ENCODE results near the gene FAM32A.

The FAM32A gene

DNA sequence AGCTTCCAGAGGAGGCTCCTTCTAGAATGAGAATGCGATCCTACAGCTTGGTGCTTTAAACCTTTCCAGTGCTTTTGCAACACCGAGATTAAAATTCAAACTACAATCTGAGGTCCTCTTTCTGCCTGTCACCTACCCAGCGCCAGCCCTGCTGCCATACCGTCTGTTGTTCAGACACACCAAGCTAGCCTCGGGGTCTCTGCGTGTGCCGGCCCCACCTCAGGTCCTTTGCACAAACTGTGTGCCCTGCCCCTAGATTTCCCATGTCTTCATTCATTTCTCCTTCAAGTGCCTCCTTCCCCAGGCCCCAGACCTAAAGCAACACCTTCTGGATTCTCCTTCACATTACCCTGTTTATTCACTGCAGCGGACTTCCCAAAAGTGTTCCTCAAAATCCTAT is 30.7 kb upstream of the FAM32A start:
- Histone ChIP-seq H3K27me3 (ENCODE audit: insufficient read depth, low read length) (no peaks in the 10 kb centered on the region), H3K36me3 (ENCODE audit: insufficient read depth, low read length) (no peaks in the 10 kb centered on the region), H3K9me3 (ENCODE audit: low read length) (no peaks in the 10 kb centered on the region), H3K4me1 (ENCODE audit: insufficient read depth, low read length) (no peaks in the 10 kb centered on the region), H3K4me3 (ENCODE audit: low read length) (no peak overlapping the region), H2AFZ (ENCODE audit: low read depth, low read length) (no peak overlapping the region)

DNA sequence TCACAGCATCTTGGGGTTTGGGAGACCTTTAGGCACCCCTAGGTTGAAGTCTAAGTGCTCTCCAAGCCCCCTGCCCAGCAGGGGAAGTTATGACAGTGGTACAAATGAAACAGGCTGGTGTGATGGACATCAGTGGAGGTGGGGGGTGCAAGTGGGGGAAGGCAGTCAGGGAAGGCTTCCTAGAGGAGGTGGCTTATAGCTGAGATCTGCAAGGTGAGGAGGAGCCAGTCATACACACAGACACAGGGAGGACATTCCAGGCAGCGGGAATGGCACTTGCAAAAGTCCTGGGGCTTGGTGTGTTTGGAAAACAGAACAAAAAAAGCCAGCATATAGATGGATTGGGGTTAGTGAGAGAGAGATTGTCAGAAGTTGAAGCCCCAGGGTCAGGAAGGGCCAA is 30.1 kb upstream of the FAM32A start:
- no peaks in the 10 kb centered on the region for H3K36me3 ChIP-seq (ENCODE audit: insufficient read depth, low read length)
- no peaks in the 10 kb centered on the region for H3K4me1 ChIP-seq (ENCODE audit: insufficient read depth, low read length)
- H3K4me3 ChIP-seq (ENCODE audit: low read length), result no peak overlapping the region
- H3K9me3 ChIP-seq (ENCODE audit: low read length), result no peaks in the 10 kb centered on the region
- no peak overlapping the region for H2AFZ ChIP-seq (ENCODE audit: low read depth, low read length)
- no peaks in the 10 kb centered on the region for H3K27me3 ChIP-seq (ENCODE audit: insufficient read depth, low read length)

DNA sequence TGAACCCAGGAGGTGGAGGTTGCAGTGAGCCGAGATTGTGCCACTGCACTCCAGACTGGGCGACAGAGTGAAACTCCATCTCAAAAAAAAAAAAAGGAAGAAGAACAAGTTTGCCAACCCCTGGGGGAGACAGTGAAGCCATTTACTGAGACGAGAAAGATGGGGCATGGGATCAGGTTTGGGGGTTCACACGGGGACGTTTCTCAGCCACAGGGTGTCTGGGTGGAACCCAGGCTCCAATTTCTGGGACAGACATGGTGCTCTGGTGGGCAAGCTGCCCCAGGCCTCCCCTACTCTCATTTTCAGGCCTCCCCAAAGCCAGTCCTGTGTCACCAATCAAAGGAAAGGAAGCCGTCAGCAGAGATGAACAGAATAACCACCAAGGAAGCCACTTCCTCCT is 28.3 kb upstream of the FAM32A start:
- H3K36me3 ChIP-seq (ENCODE audit: insufficient read depth, low read length), result no peaks in the 10 kb centered on the region
- H3K9me3 ChIP-seq (ENCODE audit: low read length), result no peaks in the 10 kb centered on the region
- H3K4me3 ChIP-seq (ENCODE audit: low read length), result no peak overlapping the region
- no peaks in the 10 kb centered on the region for H3K4me1 ChIP-seq (ENCODE audit: insufficient read depth, low read length)
- no peaks in the 10 kb centered on the region for H3K27me3 ChIP-seq (ENCODE audit: insufficient read depth, low read length)
- H2AFZ ChIP-seq (ENCODE audit: low read depth, low read length), result no peak overlapping the region

DNA sequence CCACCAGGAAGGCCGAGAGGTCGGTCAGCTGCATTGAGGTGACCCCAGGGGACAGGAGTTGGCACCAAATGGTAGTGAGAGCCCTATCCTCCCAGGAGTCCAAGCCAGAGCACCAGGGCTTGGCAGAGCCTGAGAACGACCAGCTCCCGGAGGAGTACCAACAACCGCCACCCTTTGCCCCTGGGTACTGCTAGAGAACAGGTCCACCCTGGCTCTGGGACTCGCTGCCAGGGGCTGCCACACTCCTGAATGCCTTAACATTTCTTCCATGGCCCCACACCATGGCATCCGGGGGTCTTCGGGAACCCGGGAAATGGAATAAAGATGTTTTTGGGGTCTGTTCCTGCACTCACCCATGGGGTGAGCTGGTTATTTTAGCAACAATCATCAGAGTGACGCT is 27.6 kb upstream of the FAM32A start:
- no peaks in the 10 kb centered on the region for H3K36me3 ChIP-seq (ENCODE audit: insufficient read depth, low read length)
- H2AFZ ChIP-seq (ENCODE audit: low read depth, low read length), result no peak overlapping the region
- H3K9me3 ChIP-seq (ENCODE audit: low read length), result no peaks in the 10 kb centered on the region
- no peak overlapping the region for H3K4me3 ChIP-seq (ENCODE audit: low read length)
- no peaks in the 10 kb centered on the region for H3K27me3 ChIP-seq (ENCODE audit: insufficient read depth, low read length)
- no peaks in the 10 kb centered on the region for H3K4me1 ChIP-seq (ENCODE audit: insufficient read depth, low read length)

DNA sequence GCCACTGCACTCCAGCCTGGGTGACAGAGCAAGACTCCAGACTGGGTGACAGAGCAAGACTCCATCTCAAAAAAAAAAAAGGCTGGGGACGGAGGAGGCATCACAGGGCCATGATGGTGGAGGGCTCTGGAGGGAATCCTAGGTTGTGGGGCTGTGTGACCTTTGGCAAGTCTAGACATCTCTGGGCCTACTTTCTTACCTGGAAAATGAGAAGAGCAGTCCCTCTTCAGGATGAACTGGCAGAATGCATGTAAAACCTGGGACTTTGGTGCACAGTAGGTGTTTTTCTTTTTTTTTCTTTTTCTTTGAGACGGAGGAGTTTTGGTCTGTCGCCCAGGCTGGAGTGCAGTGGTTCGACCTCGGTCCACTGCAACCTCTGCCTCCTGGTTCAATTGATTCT is 25.6 kb upstream of the FAM32A start:
- H3K4me1 ChIP-seq (ENCODE audit: insufficient read depth, low read length), result no peaks in the 10 kb centered on the region
- H3K4me3 ChIP-seq (ENCODE audit: low read length), result no peak overlapping the region
- peaks cover 2% of the 10 kb centered on the region for H3K27me3 ChIP-seq (ENCODE audit: insufficient read depth, low read length)
- no peaks in the 10 kb centered on the region for H3K9me3 ChIP-seq (ENCODE audit: low read length)
- no peaks in the 10 kb centered on the region for H3K36me3 ChIP-seq (ENCODE audit: insufficient read depth, low read length)
- H2AFZ ChIP-seq (ENCODE audit: low read depth, low read length), result no peak overlapping the region

DNA sequence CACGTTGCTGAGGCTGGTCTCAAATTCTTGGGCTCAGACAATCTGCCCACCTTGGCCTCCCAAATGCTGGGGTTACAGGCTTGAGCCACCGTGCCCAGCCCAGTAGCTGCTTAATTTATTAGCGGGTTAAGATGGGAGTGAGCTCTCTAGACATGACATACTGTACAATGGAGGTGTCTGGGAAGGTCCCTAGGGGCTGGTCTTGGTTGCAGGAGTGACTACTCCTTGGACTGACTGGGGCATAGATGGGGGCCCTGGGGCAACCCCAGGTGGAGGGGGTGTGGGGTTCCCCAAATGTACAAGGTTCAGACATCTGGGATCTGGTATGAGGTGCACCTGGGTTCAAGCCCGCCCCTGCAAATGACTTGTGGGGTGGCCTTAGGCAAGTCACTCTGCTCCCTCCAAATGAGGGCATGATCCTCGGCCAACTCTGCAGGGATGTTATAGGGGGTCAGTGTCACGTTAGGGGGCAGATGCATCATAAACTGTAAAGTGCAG is 24.7 kb upstream of the FAM32A start:
- Histone ChIP-seq H3K4me1 (ENCODE audit: insufficient read depth, low read length) (no peaks in the 10 kb centered on the region), H3K36me3 (ENCODE audit: insufficient read depth, low read length) (no peaks in the 10 kb centered on the region), H2AFZ (ENCODE audit: low read depth, low read length) (no peak overlapping the region), H3K4me3 (ENCODE audit: low read length) (no peak overlapping the region), H3K9me3 (ENCODE audit: low read length) (no peaks in the 10 kb centered on the region), H3K27me3 (ENCODE audit: insufficient read depth, low read length) (peaks cover 2% of the 10 kb centered on the region)

DNA sequence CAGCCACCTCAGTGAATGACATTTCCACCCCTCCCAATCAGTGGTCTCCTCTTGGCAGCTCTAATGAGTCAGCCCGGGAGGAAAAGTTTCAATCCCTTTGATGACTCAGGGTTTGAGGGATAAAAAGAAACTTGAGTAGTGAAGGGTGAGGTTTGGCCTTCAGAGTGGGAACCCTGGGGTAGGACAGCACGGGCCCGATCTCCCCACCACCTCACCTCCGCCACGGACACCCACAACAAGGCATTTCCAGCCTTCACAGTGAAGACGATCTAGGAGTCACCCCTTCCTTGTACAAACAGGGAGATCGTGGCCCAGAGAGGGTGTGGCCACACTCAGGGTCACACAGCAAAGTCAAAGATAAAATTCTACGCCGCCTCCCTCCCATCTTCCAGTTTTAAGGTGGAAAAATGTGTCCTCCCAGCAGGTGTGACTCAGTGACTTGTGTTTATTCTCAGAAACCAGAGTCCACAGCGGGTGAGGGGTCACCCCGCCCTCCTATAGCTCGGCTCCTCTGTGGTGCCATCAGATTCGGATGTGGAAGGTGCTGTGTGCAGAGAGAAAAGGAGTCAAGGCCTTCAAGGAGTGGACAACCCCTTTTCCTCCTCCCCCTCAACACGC is 24.2 kb upstream of the FAM32A start:
- H3K27me3 ChIP-seq (ENCODE audit: insufficient read depth, low read length), result peaks cover 2% of the 10 kb centered on the region
- H3K4me3 ChIP-seq (ENCODE audit: low read length), result no peak overlapping the region
- H2AFZ ChIP-seq (ENCODE audit: low read depth, low read length), result no peak overlapping the region
- no peaks in the 10 kb centered on the region for H3K4me1 ChIP-seq (ENCODE audit: insufficient read depth, low read length)
- no peaks in the 10 kb centered on the region for H3K36me3 ChIP-seq (ENCODE audit: insufficient read depth, low read length)
- no peaks in the 10 kb centered on the region for H3K9me3 ChIP-seq (ENCODE audit: low read length)

DNA sequence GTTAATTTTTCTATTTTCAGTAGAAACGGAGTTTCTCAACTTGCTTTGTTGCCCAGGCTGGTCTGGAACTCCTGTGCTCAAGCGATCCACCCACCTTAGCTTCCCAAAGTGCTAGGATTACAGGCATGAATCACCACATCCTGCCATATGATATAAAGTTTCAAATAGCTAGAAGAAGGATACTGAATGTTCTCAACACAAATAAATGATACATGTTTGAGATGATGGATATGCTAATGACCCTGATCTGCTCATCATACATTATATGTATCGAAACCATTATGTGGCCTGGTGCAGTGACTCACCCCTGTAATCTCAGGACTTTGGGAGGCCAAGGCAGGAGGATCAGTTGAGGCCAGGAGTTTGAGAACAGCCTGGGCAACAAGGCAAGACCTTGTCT is 23.4 kb upstream of the FAM32A start:
- no peak overlapping the region for H2AFZ ChIP-seq (ENCODE audit: low read depth, low read length)
- no peak overlapping the region for H3K4me3 ChIP-seq (ENCODE audit: low read length)
- H3K4me1 ChIP-seq (ENCODE audit: insufficient read depth, low read length), result no peaks in the 10 kb centered on the region
- H3K36me3 ChIP-seq (ENCODE audit: insufficient read depth, low read length), result no peaks in the 10 kb centered on the region
- H3K27me3 ChIP-seq (ENCODE audit: insufficient read depth, low read length), result peaks cover 2% of the 10 kb centered on the region
- H3K9me3 ChIP-seq (ENCODE audit: low read length), result no peaks in the 10 kb centered on the region

DNA sequence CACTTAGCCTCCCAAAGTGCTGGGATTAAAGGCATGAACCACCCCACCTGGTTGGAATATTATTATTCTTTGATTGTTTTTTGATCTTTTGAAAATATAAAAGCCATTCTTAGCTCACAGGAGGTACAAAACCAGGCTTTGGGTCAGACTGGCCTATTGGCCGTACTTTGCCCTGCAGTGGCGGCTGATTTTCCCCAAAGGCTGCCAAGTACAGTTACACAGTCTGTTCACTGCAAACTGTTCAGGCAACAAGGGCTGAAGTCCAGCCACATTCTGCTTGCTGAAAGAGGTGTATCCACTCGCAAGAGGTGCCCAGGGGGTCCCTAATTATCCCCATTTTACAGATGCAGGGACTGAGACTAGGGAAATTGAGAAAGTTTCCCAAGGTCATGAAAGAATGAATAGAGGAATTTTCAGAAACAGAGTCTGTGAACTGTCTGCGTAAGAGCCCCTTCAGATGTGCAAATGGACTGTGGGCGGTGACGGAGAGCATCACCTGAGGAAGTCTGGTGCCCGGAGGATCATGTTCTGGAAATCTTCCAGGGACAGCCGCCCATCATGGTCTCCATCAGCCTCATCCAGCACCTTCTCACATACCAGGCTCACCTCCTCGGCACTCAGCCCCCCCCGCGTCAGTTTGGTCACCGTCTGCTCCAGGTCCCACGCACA is 20.9 kb upstream of the FAM32A start:
- Histone ChIP-seq H3K4me1 (ENCODE audit: insufficient read depth, low read length) (no peaks in the 10 kb centered on the region), H2AFZ (ENCODE audit: low read depth, low read length) (no peak overlapping the region), H3K27me3 (ENCODE audit: insufficient read depth, low read length) (peaks cover 2% of the 10 kb centered on the region), H3K4me3 (ENCODE audit: low read length) (no peak overlapping the region), H3K9me3 (ENCODE audit: low read length) (no peaks in the 10 kb centered on the region), H3K36me3 (ENCODE audit: insufficient read depth, low read length) (no peaks in the 10 kb centered on the region)

DNA sequence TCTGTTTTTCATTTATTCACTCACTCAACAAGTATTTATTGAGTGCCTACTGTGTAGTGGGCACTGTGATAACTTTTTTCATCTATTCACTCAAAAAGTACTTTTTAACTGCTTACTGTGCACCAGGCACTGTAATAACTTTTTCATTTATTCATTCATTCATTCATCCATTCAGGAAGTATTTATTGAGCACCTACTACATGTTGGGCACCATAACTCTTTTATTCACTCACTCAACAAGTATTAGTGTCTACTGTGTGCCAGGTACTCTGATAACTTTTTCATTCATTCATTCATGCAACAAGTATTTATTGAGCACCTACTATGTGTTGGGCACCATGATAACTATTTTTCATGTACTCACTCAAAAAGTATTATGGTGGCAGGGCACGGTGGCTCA is 18.8 kb upstream of the FAM32A start:
- H2AFZ ChIP-seq (ENCODE audit: low read depth, low read length), result no peak overlapping the region
- no peaks in the 10 kb centered on the region for H3K4me1 ChIP-seq (ENCODE audit: insufficient read depth, low read length)
- peaks cover 2% of the 10 kb centered on the region for H3K27me3 ChIP-seq (ENCODE audit: insufficient read depth, low read length)
- no peaks in the 10 kb centered on the region for H3K9me3 ChIP-seq (ENCODE audit: low read length)
- H3K36me3 ChIP-seq (ENCODE audit: insufficient read depth, low read length), result no peaks in the 10 kb centered on the region
- no peak overlapping the region for H3K4me3 ChIP-seq (ENCODE audit: low read length)

DNA sequence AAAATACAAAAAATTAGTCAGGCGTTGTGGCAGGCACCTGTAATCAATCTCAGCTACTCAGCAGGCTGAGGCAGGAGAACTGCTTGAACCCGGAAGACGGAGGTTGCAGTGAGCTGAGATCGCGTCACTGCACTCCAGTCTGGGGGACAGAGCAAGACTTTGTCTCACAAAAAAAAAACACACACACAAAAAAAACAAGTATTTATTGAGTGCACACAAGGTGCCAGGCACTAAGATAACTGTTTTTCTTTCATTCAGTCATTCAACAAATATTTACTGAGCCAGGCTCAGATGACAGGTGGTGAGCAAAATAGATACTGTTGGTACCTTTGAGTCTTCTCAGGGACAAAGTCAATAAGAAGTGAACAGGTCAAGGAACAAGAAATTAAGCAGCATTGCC is 18.2 kb upstream of the FAM32A start:
- H3K36me3 ChIP-seq (ENCODE audit: insufficient read depth, low read length), result no peaks in the 10 kb centered on the region
- no peaks in the 10 kb centered on the region for H3K4me1 ChIP-seq (ENCODE audit: insufficient read depth, low read length)
- H2AFZ ChIP-seq (ENCODE audit: low read depth, low read length), result no peak overlapping the region
- H3K27me3 ChIP-seq (ENCODE audit: insufficient read depth, low read length), result peaks cover 2% of the 10 kb centered on the region
- H3K9me3 ChIP-seq (ENCODE audit: low read length), result no peaks in the 10 kb centered on the region
- no peak overlapping the region for H3K4me3 ChIP-seq (ENCODE audit: low read length)

DNA sequence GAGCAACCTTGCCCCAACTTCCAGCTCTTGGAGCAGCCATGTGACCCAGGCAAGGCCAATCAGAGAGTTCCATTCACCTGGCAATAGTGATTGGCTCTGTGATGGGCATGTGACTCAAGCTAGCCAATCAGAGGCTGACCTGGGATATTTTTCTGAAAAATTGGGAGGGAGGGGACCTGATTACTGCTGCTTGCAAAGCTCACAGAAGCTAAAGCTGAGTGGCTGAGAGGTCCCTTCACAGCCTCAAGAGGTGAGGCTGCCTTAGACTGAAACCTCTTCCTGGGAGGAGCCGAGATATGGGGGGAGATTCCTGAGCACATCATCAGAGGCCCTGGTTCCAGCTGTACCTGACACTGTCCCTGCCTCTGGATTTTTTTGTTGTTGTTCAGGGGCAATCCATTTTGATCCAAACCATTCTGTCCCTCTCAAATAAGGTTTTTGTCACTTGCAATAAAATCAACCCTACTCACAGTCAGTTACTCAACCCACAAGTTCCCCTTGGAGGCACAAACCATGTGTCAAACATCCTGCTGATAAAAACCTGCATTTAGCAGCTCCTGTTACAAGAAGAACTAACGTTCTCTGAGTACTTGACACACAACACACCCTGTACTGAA is 16.6 kb upstream of the FAM32A start:
- Histone ChIP-seq H3K4me3 (ENCODE audit: low read length) (no peak overlapping the region), H3K27me3 (ENCODE audit: insufficient read depth, low read length) (peaks cover 2% of the 10 kb centered on the region), H3K36me3 (ENCODE audit: insufficient read depth, low read length) (no peaks in the 10 kb centered on the region)

DNA sequence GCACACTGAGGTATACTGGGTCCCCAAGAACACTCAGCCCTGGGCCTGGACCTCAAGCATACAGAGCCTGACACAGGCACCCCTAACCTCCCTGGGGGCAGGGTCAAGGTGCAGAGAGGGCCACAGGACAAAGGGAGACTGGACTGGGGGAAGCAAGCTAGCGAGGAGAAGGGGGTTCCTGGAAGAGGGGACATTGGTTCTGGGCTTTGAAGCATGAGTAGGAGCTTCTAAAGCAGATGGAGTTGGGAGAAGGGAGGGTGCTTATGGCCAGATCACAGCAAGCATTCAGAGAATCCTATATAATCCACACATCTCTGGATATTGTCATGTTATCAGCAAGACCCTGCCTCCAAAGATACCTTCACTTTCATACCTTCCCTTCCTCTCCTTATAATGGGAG is 15.1 kb upstream of the FAM32A start:
- no peaks in the 10 kb centered on the region for H3K4me1 ChIP-seq (ENCODE audit: insufficient read depth, low read length)
- no peak overlapping the region for H2AFZ ChIP-seq (ENCODE audit: low read depth, low read length)
- H3K4me3 ChIP-seq (ENCODE audit: low read length), result no peak overlapping the region
- H3K27me3 ChIP-seq (ENCODE audit: insufficient read depth, low read length), result no peaks in the 10 kb centered on the region
- H3K9me3 ChIP-seq (ENCODE audit: low read length), result no peaks in the 10 kb centered on the region
- H3K36me3 ChIP-seq (ENCODE audit: insufficient read depth, low read length), result no peaks in the 10 kb centered on the region

More for the DNA sequence above, 16.6 kb upstream of the FAM32A start:
- no peaks in the 10 kb centered on the region for H3K4me1 ChIP-seq (ENCODE audit: insufficient read depth, low read length)
- H3K9me3 ChIP-seq (ENCODE audit: low read length), result no peaks in the 10 kb centered on the region
- H2AFZ ChIP-seq (ENCODE audit: low read depth, low read length), result no peak overlapping the region

Data from neuron (in vitro differentiated cells).